ENCODE results near the gene DIAPH1.

Gene DIAPH1

GRCh38 chr5:141517880-141518617 is 100.8 kb downstream of the DIAPH1 start:
- DNase-seq, result no peak

GRCh38 chr5:141517312-141517711 is 101.5 kb downstream of the DIAPH1 start:
- no peak for DNase-seq

DNA sequence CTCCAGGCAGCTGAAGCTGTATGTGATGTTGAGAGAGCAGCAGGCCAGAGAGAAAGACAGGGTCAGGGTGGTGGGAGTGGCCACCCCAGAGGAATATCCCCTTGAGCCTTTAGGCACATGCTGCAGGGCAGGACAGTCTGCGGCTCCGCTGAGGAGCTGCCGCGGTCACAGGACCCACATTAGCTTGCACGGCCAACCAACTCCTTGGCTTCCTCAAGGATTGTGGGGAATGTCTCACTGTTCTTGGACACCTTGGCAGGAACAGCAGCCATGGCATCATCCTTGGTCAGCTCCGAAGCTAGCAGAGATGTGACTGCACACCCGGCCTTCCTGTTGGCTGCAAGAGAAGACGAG is 102.2 kb downstream of the DIAPH1 start:
- DNase-seq, result no peak

GRCh38 chr5:141515946-141516671 is 102.7 kb downstream of the DIAPH1 start:
- no peak for DNase-seq

- DNase-seq, result no peak
Observed at GRCh38 chr5:141515141-141515540, 103.7 kb downstream of the DIAPH1 start.

DNA sequence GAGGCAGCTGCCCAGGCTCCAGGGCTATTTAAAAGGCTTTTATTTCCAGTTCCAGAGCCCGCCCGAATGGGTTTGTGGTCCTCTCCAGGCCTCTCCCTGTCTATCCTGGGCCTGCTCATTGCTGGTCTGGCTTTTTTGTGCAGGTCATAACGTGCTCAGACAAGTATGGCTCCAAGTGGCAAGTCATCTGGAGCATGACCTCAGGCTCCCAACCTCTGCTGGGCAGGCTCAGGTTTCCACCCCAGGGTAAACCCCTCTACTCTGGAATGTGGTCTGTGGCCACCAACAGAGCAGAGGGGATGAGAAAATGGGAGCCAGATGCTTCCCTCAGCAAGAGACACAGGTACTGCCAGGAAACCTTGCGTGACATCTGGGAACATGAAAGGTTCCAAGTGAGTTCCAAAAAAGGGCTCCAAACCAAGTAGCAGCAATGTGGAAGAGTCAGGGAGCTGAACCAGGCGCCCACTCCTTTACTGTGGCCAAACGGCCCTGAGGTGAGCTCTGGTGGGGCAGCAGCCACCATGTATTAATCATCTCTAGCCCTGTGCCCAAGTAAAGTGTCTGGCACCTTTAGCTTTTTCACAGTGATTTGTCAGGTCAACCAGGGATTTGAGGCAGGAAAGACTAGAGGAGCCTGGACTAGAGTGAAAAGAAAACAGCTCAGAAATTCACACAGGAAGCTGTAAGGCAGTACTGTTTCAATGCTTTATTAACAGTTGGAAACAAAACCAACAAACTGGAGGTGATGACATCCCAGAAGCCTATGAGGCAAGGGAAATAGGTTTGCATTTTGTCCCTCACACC is 104.3 kb downstream of the DIAPH1 start:
- no peak for DNase-seq

GRCh38 chr5:141513627-141514329 is 105.0 kb downstream of the DIAPH1 start:
- DNase-seq, result peak; percentile 12

GRCh38 chr5:141512911-141513626 is 105.7 kb downstream of the DIAPH1 start:
- no peak for DNase-seq

- peak; percentile 83 for DNase-seq
Observed at GRCh38 chr5:141512390-141512910, 106.3 kb downstream of the DIAPH1 start.

DNA sequence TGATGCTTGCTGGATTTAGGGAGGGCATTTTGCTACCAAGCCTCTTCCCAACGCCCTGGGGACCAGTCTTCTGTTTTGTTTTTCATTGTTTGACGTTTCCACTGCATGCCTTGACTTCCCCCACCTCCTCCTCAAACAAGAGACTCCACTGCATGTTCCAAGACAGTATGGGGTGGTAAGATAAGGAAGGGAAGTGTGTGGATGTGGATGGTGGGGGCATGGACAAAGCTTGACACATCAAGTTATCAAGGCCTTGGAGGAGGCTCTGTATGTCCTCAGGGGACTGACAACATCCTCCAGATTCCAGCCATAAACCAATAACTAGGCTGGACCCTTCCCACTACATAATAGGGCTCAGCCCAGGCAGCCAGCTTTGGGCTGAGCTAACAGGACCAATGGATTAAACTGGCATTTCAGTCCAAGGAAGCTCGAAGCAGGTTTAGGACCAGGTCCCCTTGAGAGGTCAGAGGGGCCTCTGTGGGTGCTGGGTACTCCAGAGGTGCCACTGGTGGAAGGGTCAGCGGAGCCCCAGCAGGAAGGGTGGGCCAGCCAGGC is 107.0 kb downstream of the DIAPH1 start:
- no peak for DNase-seq

DNA sequence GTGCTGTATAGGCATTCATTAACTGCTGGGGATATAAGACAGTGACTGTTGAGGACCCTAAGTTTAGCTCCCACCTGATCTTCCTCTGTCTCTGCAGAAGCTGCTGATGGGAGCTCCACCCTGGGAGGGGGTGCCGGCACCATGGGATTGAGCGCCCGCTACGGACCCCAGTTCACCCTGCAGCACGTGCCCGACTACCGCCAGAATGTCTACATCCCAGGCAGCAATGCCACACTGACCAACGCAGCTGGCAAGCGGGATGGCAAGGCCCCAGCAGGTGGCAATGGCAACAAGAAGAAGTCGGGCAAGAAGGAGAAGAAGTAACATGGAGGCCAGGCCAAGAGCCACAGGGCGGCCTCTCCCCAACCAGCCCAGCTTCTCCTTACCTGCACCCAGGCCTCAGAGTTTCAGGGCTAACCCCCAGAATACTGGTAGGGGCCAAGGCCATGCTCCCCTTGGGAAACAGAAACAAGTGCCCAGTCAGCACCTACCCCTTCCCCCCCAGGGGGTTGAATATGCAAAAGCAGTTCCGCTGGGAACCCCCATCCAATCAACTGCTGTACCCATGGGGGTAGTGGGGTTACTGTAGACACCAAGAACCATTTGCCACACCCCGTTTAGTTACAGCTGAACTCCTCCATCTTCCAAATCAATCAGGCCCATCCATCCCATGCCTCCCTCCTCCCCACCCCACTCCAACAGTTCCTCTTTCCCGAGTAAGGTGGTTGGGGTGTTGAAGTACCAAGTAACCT is 107.8 kb downstream of the DIAPH1 start:
- DNase-seq, result no peak

- no peak for DNase-seq
Observed at GRCh38 chr5:141510160-141510559, 108.6 kb downstream of the DIAPH1 start.

- DNase-seq, result no peak
Observed at GRCh38 chr5:141508798-141509611, 109.8 kb downstream of the DIAPH1 start.

GRCh38 chr5:141508440-141508797 is 110.4 kb downstream of the DIAPH1 start:
- no peak for DNase-seq

GRCh38 chr5:141507387-141508091 is 111.3 kb downstream of the DIAPH1 start:
- DNase-seq, result no peak

DNA sequence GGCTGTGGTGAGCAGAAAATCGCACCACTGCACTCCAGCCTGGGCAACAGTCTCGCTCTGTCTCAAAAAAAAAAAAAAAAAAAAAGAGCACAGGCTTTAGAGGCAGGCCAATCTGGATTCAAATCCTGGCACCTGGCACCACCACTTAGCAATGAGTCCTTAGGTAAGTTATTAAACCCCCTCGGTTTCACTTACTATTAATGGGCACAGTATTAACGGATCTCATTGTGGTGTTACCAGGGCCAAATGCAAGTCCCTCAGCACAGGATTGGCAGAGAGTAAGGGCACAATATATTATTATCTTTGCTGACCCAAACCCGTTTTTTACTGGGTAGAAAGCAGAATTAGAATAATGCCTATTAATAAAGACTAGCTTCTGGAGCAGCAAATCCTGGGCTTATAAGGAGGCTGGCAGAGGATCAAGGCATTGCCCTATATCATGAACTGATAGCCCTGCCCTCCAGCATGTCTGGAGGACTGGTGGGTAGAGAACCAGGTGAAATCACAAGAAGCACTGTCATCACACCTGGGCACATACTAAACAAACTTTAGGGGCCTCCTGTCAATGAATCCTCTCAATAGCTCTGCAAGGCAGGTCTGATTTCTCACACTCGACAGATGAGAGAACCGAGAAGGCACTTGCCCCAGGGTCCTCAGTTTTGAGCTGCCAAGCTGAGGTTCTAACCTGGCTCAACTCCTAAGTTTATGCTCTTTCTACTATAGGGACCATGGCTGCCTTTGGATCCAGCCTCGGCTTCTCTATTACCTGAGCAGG is 112.2 kb downstream of the DIAPH1 start:
- no peak for DNase-seq

- no peak for DNase-seq
Observed at GRCh38 chr5:141504216-141504615, 114.6 kb downstream of the DIAPH1 start.

GRCh38 chr5:141503681-141504080 is 115.1 kb downstream of the DIAPH1 start:
- DNase-seq, result no peak

DNA sequence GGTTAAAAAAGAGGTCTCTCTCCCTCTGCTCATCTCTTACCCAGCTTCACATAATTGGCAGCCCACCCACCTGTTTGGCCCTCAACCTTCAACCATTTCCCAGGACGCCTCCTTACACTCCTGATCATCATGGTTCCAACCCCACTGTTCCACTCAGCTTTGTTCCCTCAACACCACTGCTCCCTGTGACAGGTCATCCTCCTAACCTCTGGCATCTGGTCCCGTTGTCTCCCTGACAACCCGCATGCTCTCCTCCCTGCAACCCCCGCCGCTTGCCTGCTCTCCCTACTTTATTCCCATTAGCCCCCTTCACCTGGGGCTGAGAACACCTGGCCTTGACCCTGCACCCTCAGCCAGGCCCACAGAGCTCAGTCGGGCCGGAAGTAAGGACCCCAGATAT is 117.0 kb downstream of the DIAPH1 start:
- no peak for DNase-seq
